Medulla oblongata (tissue), 1 donor: ENCODE results near the gene ACSM3.
A peak's percentile ranks its signal among the peaks of the same experiment; 100 is the strongest.
"Not testable (repeated sequence)": the region's sequence is repeated elsewhere in the genome, so short reads cannot be mapped to it uniquely, and the experiment has no call there.

ENCODE experiments used
- DNase-seq: peaks from one replicate; pipeline ENCODE4 v3.0.0-alpha.2; 2015; ENCODE audit errors: extremely low spot score

ACSM3 gene, protein sequence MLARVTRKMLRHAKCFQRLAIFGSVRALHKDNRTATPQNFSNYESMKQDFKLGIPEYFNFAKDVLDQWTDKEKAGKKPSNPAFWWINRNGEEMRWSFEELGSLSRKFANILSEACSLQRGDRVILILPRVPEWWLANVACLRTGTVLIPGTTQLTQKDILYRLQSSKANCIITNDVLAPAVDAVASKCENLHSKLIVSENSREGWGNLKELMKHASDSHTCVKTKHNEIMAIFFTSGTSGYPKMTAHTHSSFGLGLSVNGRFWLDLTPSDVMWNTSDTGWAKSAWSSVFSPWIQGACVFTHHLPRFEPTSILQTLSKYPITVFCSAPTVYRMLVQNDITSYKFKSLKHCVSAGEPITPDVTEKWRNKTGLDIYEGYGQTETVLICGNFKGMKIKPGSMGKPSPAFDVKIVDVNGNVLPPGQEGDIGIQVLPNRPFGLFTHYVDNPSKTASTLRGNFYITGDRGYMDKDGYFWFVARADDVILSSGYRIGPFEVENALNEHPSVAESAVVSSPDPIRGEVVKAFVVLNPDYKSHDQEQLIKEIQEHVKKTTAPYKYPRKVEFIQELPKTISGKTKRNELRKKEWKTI

DNA sequence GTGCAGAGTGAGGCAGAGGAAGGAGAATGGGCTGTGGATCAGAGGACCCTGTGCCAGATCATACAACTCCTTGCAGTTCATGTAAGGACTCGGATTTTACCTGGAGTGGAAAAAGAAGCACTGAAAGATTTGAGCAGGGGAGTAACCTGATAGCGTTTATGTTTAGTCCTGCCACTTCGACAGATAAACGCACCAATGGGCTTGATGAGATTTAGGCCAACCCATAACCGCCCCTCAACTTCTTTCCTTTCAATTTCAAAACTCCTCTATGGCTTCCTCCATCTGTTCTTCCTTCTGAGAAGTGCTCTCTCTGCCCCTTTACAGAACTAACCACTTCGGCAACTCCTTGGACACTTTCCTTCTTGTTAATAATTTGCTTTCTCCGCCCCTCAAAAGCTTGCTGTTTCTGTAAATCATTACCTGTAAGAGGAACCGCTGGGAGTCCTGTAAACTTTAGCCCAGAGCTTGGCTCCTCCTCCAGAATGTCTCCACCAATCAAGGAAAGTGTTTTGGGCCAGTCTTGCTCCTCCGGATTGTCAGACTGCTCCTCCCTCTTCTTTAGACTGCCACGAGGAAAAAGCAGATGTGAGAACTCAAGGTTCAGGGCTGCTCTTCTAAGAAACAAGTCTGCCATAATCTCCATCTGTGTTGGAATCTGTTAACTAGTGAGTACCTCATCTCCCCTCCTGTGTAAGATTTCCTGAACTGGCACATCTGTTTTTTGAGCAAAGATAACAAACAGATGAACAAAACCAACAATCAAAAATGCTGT is at the start of gene ACSM3:
Gene ACSM3 (plus strand): TSS at position 554 of the 772 bp plus-strand sequence. CDS start 6,021 bp downstream, outside the sequence.
- DNase-seq: peak; percentile 86

DNA sequence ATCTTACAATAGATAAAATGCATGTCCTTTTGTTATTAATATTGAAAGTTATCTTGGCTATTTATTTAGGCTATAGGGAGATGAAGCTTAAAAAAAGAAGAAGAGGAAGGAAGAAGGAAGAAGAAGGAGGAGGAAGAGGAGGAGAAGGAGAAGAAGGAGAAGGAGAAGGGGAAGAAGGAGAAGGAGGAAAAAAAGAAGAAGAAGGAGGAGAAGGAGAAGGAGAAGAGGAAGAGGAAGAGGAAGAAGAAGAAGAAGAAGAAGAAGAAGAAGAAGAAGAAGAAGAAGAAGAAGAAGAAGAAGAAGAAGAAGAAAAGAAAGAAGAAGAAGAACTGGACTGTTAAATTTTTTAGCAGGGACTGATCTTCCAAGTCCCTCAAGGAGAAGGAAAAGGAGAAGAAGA is 46.1 kb upstream of the ACSM3 start:
- DNase-seq: not testable (repeated sequence)

DNA sequence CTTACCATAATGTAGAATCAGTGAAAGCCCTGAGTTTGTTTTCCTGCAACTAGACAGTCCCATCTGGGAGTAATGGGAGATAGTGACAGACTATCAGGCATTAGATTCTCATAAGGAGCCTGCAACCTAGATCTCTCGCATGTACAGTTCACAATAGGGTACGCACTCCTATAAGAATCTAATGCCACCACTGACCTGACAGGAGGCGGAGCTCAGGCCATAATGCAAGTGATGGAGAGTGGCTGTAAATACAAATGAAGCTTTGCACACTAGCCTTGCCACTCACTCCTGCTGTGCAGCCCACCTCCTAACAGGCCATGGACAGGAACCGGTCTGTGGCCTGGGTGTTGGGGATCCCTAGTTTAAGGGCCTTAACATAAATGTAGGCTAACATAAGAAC is 43.6 kb upstream of the ACSM3 start:
- DNase-seq: no peak

DNA sequence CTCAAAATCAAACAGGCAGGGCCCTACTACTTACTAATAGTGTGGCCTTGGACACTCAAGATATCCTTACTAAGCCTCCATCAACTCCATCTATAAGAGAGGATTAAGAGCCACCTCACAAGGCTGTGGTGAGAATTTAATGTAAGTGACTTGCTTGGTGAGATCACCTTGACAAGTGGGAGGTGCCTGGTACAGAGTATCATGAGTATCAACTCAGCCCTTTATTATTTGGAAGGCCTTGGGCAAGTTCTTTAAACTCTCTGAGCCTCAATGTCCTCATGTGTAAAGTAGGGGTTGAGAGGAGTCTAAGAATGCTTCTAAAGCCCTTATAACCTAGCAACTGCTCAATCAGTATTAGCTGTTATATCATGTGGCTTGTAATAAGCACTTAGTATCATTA is 37.2 kb upstream of the ACSM3 start:
- DNase-seq: no peak

DNA sequence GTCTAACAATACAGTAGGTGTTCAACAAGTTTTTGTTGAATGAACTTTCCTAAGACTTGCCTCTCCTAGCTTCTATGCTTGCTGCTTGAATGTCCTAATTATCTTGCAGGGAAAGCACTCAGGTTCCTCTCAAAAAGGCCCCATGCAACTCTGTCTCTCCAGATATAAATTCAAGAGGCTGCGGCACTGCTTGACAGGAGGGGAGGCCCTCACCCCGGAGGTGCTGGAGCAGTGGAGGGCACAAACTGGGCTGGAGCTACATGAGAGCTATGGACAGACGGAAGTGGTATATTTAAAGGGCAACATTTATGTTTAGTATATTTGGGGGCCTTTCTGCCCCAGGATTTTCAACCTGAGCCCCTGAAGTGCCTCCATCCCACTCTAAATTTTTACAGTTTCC is 36.6 kb upstream of the ACSM3 start:
- DNase-seq: no peak

DNA sequence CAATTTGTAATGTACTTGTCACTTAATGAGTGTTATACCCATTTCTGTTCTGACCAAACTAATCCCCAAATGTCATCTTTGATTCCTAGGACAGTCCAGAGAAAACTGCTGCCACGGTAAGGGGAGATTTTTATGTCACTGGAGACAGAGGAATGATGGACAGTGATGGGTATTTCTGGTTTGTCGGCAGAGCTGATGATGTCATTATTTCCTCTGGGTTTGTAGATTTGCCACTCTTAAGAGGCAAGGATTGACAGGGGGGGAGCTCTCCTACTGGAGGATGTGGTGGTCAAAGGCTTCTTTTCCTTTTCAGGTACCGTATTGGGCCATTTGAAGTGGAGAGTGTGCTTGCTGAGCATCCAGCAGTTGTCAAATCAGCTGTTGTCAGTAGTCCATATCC is 34.7 kb upstream of the ACSM3 start:
- DNase-seq: no peak

DNA sequence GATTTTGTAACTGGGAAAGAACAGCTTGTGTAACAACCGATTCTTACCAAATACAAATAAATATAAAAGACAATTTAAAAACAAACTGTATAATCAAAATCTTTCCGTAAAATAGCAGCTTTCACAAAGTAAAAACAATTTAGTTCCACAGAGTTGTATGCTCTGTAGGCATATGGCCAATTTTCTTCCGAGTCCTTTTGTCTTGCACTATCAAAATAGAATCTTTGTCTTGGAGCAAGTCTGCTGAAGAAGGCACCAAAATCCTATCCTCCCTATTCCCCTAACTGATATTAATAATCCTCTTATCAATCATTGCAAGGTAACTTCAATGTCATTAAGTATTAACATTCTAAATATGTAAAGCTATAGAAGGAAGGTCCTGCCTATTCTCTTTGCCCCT is 29.8 kb upstream of the ACSM3 start:
- DNase-seq: peak; percentile 40

DNA sequence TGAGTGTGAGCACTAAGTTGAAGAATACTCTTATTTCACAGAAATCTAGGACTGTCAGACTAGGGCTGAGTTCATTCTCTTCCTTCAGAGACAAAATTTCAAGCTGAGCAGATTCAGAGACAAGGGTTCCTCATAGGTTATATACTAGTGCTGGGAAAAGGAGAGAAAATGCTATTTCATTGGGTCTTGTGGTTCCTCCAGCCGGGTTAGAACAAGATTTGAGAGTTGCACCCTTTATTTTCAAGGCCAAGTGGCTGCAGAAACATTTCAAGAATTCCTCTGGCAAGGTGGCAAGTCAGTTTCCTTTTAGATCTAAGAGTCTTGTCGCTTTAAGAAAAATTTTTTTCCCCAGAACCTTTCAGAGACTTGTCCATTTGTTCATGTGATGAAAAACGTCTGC is 29.0 kb upstream of the ACSM3 start:
- DNase-seq: no peak

DNA sequence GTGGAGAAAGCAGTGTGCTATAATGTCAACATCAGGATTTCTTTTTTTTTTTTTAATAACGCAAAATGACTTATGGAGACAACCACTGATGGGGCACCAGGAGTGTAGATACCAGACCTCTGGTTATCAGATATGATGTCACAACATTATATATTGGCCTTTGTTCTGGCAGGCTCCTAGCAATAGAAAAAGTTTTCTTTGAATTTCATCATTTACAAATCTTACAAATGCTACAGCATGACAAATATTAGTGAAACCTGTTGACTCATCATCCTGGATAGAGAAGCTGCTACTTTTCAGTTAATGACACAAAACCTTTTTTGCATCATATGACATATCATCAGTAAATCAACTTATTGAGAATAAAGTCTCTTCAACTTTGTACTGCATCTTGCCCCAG is 28.3 kb upstream of the ACSM3 start:
- DNase-seq: no peak

DNA sequence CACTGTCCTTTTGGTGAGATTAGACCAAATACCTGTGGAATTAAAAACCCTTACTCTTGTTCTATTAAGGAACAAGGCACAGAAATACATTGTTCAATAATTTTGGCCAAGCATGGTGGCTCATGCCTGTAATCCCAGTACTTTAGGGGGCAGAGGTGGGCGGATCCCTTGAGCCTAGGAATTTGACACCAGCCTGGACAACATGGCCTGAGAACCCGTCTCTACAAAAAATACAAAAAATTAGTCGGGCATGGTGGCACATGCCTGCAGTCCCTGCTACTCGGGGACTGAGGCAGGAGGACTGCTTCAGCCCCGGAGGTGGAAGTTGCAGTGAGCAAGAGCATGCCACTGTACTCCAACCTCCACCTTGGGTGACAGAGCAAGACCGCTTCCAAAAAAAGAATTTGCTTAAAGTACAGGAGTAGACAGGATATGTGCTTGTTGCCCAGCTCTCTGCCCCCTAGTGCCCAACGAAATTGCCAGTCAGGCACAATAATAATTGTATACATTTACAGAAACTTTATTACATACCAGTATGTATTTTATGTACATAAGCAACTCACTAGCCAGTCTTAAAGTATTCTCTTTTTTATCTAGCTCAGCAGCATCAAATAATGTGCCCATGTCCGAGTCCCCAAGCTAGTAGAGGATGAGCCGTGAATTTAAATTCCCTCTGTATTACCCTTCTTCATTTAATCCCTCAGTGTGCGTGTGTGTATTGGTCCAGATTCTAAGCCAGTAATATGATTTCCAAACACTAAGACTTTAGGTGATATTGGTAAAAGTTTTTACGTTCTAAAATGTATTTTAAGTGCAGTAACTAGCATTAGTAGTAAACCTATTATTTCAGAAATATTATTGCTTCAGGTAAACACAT is 23.6 kb upstream of the ACSM3 start:
- no peak for DNase-seq

DNA sequence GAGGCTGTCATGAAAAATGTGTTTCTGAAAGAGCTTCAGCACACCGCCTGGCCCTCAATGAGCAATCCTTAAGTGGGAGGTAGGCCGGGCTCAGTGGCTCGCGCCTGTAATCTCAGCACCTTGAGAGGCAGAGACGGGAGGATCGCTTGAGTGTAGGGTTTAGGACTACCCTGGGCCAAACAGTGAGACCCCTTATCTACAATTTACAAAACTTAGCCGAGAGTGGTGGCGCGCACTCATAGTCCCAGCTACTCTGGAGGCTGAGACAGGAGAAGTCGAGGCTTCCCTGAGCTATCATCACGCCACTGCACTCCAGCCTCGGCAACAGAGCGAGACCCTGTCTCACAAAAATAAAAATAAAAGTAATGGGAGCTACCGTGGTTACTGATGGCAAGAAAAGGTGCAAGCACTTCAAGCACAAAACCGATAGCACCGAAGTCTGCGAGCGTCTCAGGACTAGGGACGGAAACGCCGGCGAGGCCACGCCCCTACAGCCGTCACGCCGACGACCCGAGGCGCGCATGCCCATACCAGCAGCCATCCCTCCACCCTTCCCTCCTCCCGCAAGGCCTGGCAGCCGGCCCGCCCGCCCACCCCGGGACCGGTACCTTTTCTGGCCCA is 22.8 kb upstream of the ACSM3 start:
- DNase-seq: peak; percentile 85

DNA sequence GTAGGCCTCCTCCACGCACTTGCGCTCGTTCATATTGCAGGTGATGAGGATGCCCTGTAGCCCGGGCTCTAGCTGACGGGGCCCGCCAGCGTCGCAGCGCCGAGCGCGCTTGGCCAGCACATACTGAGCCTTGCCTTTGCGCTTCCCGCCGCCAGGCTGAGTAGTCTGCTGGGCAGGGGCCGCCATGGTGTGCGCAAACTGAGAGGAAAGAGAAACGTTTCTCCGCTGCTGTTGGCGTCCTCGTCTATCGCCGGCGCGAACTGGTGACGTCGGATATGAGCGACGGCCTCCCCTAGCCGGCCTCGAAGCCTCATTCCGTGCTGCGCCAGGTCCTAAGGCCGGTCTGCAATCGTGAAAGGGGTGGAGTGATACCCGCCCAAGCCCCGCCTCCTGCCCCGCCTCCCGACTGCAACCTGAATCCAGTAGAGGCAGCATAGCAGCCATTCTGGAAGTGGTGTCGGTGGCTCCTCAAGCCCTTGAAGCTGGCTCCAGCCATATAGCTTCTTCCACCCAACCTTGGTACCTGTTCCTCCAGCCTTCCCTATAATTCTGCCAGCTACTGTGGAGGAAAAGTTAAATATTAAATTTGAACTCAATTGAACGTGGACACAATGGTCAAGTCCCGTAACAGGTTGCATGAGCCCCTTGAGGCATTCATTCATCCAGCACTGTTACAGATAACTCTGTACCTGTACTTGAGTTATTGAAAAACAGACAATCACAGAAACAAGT is 22.1 kb upstream of the ACSM3 start, which contains the start of gene THUMPD1:
Gene THUMPD1 (minus strand): TSS at position 265 of the 732 bp plus-strand sequence. CDS start 79 bp downstream, at position 186.
- peak; percentile 93 for DNase-seq

DNA sequence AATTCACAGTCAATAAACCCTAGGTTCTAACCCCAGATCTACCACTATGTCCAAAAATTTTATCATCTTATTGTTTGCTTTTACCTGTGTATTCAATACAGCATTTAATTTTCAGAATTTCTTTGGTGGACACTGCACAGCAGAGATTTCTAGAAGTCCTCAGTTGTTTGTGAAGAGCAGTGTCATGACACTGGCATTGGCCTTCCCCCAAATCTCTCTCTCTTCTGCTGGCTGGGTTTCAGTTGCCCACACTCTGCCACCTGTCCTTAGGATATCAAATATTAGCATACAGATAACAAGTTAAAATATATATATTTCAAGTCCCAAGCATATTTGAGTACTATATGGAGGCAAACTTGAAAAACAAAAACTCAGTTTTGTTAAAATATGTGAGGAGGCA is 20.2 kb upstream of the ACSM3 start:
- DNase-seq: no peak

DNA sequence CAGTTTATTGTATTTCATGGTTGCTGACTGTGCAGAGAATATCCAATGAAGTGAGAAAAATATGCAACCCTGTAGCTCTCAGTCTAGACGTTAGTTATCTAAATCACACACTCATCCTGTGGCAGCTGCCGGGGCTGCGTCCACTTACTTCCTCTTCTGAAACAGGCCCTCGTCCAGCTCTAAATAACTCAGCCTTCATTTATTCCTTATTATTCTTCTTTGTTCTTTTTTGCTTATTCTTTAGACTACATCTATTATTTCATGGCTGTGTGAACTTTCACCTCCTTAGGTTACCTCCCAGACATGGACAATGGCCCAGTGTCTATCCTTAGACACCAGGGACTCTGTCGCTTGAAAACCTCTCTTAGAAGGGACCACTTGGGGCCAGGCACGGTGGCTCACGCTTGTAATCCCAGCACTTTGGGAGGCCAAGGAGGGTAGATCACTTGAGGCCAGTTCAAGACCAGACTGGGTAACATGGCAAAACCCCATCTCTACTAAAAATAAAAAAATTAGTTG is 18.8 kb upstream of the ACSM3 start:
- peak; percentile 19 for DNase-seq

DNA sequence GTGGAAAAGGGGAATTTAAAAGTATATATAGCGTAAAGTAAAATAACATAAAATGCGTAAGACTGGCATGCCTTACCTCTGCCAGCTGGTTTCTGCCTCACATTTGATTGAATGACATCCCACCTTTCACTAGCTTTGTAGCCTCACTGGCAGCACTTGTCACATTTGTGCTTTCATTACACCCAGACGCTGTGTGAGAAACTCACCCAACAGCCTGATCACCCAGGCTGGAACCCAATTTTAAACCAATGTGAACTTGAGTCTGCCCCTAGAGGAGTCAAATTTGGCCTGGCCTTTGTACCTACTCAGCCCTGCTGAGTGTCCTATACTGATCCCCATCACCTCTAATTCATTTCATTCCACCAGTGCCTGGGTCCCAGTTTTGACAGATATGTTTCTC is 17.4 kb upstream of the ACSM3 start:
- no peak for DNase-seq

DNA sequence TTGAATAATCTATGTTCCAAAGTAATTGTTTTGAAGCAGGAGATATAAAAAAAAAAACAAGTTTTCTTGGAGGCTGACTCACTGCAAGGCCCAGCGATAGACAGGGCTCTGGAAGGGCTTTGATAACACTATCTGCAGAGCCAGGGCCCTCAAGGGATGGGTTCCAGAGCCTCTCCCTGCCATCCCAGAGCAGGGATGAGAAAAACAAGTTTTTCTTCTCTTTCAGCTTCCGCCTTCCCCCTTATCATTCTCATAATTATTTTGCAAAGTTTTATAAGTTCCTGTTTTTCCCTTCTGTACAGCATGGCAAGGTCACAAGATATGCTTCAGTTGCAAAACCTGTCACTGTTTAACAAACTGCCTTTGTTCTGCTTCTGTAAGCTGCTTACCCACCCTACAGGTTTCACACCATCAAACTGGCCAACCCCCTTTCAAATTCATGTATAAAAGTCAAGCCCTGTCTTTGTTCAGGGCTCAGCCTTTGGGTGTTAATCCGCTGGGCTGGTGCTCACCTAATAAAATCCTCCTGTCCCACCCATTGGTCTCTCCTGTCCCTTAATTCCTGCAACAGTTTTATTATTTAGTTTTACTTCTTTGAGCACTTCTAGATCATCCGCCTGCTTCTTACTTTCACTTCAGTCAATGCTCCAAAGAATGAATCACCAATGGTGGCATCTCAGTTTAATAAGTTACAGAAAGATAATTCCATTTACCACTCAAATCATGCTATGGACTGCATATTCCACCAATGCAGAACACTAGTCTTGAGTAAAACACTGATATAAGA is 16.6 kb upstream of the ACSM3 start:
- no peak for DNase-seq

DNA sequence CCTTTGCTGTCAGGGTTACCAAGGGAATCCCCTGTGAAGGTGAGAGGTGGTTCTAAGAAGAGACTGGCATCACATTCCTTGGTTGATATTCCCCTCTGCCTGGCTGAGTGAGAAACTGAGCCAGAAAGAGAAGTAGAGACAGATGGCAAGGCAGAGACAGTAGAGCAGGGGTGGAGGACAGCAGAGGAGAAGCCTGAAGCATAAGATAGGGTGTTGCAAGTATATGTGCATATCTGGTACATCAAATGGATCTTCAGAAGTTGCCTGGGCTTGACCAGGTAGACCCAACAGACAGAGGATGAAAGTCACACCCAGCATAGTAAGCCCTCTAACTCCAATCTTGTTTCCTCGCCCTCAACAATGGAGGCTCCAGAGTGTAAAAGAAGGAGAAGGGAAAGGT is 14.3 kb upstream of the ACSM3 start:
- no peak for DNase-seq

DNA sequence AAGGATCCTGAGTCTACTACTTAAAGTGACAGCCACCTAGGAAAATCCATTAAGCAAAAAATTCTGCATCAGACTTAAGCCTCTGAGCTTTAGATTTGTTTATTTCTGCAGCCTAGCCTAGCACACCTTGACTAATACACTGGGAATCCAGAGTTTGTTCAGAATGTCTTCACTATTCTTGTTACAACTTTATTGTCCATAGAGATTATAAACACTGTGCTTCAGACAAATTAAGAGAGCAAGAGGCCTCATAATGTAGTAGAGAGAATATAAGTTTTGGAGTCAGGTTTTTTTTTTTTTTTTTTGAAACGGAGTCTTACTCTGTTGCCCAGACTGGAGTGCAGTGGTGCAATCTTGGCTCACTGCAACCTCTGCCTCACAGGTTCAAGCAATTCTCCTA is 13.3 kb upstream of the ACSM3 start:
- no peak for DNase-seq

DNA sequence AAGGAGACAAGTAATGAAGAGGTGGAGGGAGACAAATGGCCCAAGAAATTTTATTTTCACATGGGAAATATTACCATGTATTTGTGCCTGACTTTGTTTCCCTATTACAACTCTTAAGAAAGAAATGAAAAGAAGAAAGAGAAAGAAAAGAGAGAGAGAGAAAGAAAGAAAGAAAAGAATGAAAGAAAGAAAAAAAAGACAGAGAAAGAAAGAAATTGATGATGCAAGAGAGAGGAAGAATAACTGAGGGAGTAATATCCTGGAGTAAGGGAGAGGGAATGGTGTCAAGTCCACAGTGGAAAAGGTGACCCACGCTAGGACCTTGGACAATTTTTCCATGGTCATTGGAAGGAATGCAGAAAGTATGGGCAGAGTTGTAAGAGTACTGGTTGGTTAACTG is 10.1 kb upstream of the ACSM3 start:
- no peak for DNase-seq
